Ovary (tissue), 9 donors: ENCODE data around the gene CCND1. TPM values are rescaled to one million over a fixed set of nuclear protein-coding genes. Genes with fewer than 3 reads are reported as not detected.
"Not testable (repeated sequence)": the region's sequence is repeated elsewhere in the genome, so short reads cannot be mapped to it uniquely, and the experiment has no call there.

Experiments used
- DNase-seq, 5 donors: peaks; one replicate each; pipeline ENCODE4 v3.0.0-alpha.2; 2019 to 2020
- H3K27ac ChIP-seq, 2 donors: fragments of 200-600 bp; one replicate each; pipeline versions ENCODE4 v1.5.1 to v1.8.0; 2019 to 2022
- H3K27me3 ChIP-seq: fragments of 200-600 bp; one replicate; pipeline ENCODE4 v1.8.0; 2022
- H3K36me3 ChIP-seq: fragments of 200-600 bp; sonication (generic); one replicate; pipeline ENCODE4 v1.5.1; 2019
- H3K4me1 ChIP-seq: one replicate; pipeline ENCODE4 v1.8.1; 2013; ENCODE audit warnings: mild to moderate bottlenecking, moderate library complexity; ENCODE audit not compliant: insufficient read depth
- H3K4me3 ChIP-seq: fragments of 200-600 bp; sonication (generic); one replicate; pipeline ENCODE4 v1.5.1; 2017
- H3K9me3 ChIP-seq, 2 donors: fragments of 200-600 bp in 1 of 2; sonication (generic) in 1 of 2; one replicate each; pipeline versions ENCODE4 v1.5.1 to v1.8.1; 2013 to 2019; ENCODE audit warnings: mild to moderate bottlenecking in 1 of 2, moderate library complexity in 1 of 2
- CTCF ChIP-seq, 3 donors: fragments of 450-650 bp in 2 of 3; fragments of 200-600 bp in 1 of 3; IDR thresholded peaks; one replicate each; pipeline versions ENCODE4 v1.5.1 to v1.8.0; 2016 to 2022; ENCODE audit warnings: antibody characterized with exemption in 3 of 3, mild to moderate bottlenecking in 1 of 3
- EP300 ChIP-seq: sonication (generic); formaldehyde crosslinking; IDR thresholded peaks from one replicate; pipeline ENCODE4 v1.6.1; 2017; ENCODE audit warnings: antibody characterized with exemption
- POLR2A ChIP-seq: fragments of 450-650 bp; IDR thresholded peaks from one replicate; pipeline ENCODE4 v1.6.1; 2017; ENCODE audit warnings: antibody characterized with exemption, mild to moderate bottlenecking, moderate library complexity
- WGBS, 3 donors: extraction: QIAGEN DNeasy Blood & Tissue Kit in 1 of 3; methylation state at CpG; one replicate each; pipeline versions ENCODE4 v1.1.5 to v1.1.7; 2013 to 2017; 5-methylcytosine and 5-hydroxymethylcytosine counted together
- intact Hi-C, 4 donors: fragments of 100-400 bp; cut with DNase I; formaldehyde crosslinking; loops; one replicate each; pipeline versions ENCODE4 v1.11.0 to v1.15.1; 2022 to 2023
- polyA plus RNA-seq, 2 donors: library from polyadenylated mRNA; stranded (reverse); fragments of 200-250 nt in 1 of 2; fragments of 350-450 nt in 1 of 2; fragmentation: Illumina TruSeq in 1 of 2; extraction: RNeasy Lipid Tissue Mini Kit (QIAGEN cat#74804) in 1 of 2; gene quantifications; one replicate each; pipeline ENCODE4 v1.2.3, GENCODE V29; 2013 to 2014
- total RNA-seq, 7 donors: library from RNA; depleted of rRNA in 2 of 7; stranded (reverse); fragments of >200 nt in 2 of 7; fragmentation: NEBNext Ultra II Directional in 3 of 7; extraction: Animal tissue kit (Norgen Biotek cat#: 25700) in 3 of 7; gene quantifications; one replicate each; pipeline versions ENCODE4 v1.1.0 to v1.2.4, GENCODE V29; 2016 to 2023
- donor health status: DM: no; HTN: no; CAD: no; lungs with moderate emphysema.
- donor health status: DM: no; HTN: no; CAD: no.
- donor health status: Bipolar disorder and iron deficiency.
- donor health status: DM: yes; HTN: yes; CAD: no.
- donor health status: DM: no; HTN: no; CAD: no.
- donor health status: DM: yes; HTN: yes; CAD: no.

The CCND1 gene
- total and polyA plus RNA-seq, 9 donors, result 3.4 to 58.9 (median 19.2) TPM

GRCh38 chr11:69686452-69686851 is 45.5 kb downstream of the CCND1 start:
- Histone ChIP-seq H3K36me3 (no peaks in the 10 kb centered on the region), H3K4me1 (peaks cover 1% of the 10 kb centered on the region), H3K27me3 (no peaks in the 10 kb centered on the region), H3K27ac (no peak overlapping the region), H3K4me3 (no peak overlapping the region), H3K9me3 (no peaks in the 10 kb centered on the region)
- DNase-seq, result no peak
- 72 to 74% (median 73%) methylated on average over 11 to 13 of the region's 13 CpGs for WGBS, 3 donors
- intact Hi-C loops, result loop anchor here (5.0 to 10.0 kb wide), 4 partner anchors 198 to 511 kb away; no protein-coding TSS in a partner anchor
- TF ChIP-seq POLR2A (no peak), CTCF (IDR thresholded peaks at IDR 0.05) (no peak), EP300 (no peak)

- WGBS, 3 donors, result 83 to 93% (median 84%) methylated on average over 8 of the region's 8 CpGs
- DNase-seq, result no peak
- H3K4me1 ChIP-seq, result peaks cover 1% of the 10 kb centered on the region
- H3K36me3 ChIP-seq, result no peaks in the 10 kb centered on the region
- no peaks in the 10 kb centered on the region for H3K27me3 ChIP-seq
- TF ChIP-seq CTCF (IDR thresholded peaks at IDR 0.05) (no peak), EP300 (no peak), POLR2A (no peak)
- H3K4me3 ChIP-seq, result no peak overlapping the region
- intact Hi-C loops, result loop anchor here (5.0 to 10.0 kb wide), 4 partner anchors 198 to 510 kb away; no protein-coding TSS in a partner anchor
- H3K9me3 ChIP-seq, result peaks cover 0 to under 1% of the 10 kb centered on the region in 2 donors
- no peak overlapping the region for H3K27ac ChIP-seq
Measured at GRCh38 chr11:69686856-69687255, 45.9 kb downstream of the CCND1 start.

- not testable (repeated sequence) for DNase-seq, H3K4me1 ChIP-seq, H3K9me3 ChIP-seq, H3K27me3 ChIP-seq, H3K36me3 ChIP-seq, H3K27ac ChIP-seq, H3K4me3 ChIP-seq
- 71 to 81% (median 72%) methylated on average over 5 of the region's 5 CpGs for WGBS, 3 donors
- intact Hi-C loops, result loop anchor here (5.0 to 10.0 kb wide), 4 partner anchors 197 to 509 kb away; no protein-coding TSS in a partner anchor
Measured at GRCh38 chr11:69687969-69688771, 47.2 kb downstream of the CCND1 start.

- Histone ChIP-seq H3K36me3 (no peaks in the 10 kb centered on the region), H3K27ac (no peak overlapping the region), H3K4me1 (peaks cover 1% of the 10 kb centered on the region), H3K27me3 (no peaks in the 10 kb centered on the region), H3K4me3 (no peak overlapping the region), H3K9me3 (peaks cover 0 to 4% of the 10 kb centered on the region in 2 donors)
- DNase-seq, result no peak
- WGBS, 3 donors, result 83 to 85% (median 83%) methylated on average over 5 of the region's 5 CpGs
- no peak for TF ChIP-seq EP300
- no peak for TF ChIP-seq CTCF (IDR thresholded peaks at IDR 0.05)
- no peak for TF ChIP-seq POLR2A
- intact Hi-C loops, result loop anchor here (5.0 to 10.0 kb wide), 4 partner anchors 195 to 508 kb away; no protein-coding TSS in a partner anchor
Measured at GRCh38 chr11:69689484-69690319, 48.7 kb downstream of the CCND1 start.
